AG04449 (cell line): Measurements from ENCODE around the gene ACOT7.

Experiments
- CTCF ChIA-PET: fragments of 350-600 bp; formaldehyde crosslinking; extraction: SDS; loops from one replicate; lab custom pipeline; 2021; ENCODE audit warnings: antibody characterized with exemption; lab: Yijun Ruan, JAX
- POLR2A ChIA-PET: fragments of 400-600, 350-600 bp; formaldehyde crosslinking; extraction: SDS; loops from one replicate; lab custom pipeline; 2020; ENCODE audit warnings: antibody characterized with exemption, inconsistent platforms; lab: Yijun Ruan, JAX
- DNase-seq: peaks from one replicate; pipeline ENCODE4 v3.0.0-alpha.2; 2010; ENCODE audit warnings: low read depth, low spot score
- H3K4me3 ChIP-seq: 2 replicates; pipeline ENCODE4 v1.5.1; 2011; ENCODE audit warnings: low read depth, mild to moderate bottlenecking, control low read depth, low read length
- TF ChIP-seq, protein P1 (sequence below): IDR thresholded peaks from one replicate; pipeline ENCODE4 v1.5.1; 2011; ENCODE audit warnings: mild to moderate bottlenecking, moderate library complexity, low read length, control low read depth, inconsistent platforms; ENCODE audit not compliant: insufficient read depth; ENCODE audit errors: missing control alignments

Gene ACOT7

GRCh38 chr1:6287431-6287886, 106.1 kb downstream of the ACOT7 start:
- CTCF ChIA-PET = interaction anchor here (1.0 to 1.3 kb wide), 2 partner anchors 11 to 56 kb away, joined by 3 read pairs; no protein-coding TSS in a partner anchor

GRCh38 chr1:6287029-6287428, 106.5 kb downstream of the ACOT7 start:
- ChIA-PET POLR2A (no interaction called here), CTCF (interaction anchor here (1.0 to 1.3 kb wide), 2 partner anchors 10 to 57 kb away, joined by 3 read pairs; no protein-coding TSS in a partner anchor)
- no peak for DNase-seq
- H3K4me3 ChIP-seq = no peak overlapping the region
- TF ChIP-seq, protein P1, sequence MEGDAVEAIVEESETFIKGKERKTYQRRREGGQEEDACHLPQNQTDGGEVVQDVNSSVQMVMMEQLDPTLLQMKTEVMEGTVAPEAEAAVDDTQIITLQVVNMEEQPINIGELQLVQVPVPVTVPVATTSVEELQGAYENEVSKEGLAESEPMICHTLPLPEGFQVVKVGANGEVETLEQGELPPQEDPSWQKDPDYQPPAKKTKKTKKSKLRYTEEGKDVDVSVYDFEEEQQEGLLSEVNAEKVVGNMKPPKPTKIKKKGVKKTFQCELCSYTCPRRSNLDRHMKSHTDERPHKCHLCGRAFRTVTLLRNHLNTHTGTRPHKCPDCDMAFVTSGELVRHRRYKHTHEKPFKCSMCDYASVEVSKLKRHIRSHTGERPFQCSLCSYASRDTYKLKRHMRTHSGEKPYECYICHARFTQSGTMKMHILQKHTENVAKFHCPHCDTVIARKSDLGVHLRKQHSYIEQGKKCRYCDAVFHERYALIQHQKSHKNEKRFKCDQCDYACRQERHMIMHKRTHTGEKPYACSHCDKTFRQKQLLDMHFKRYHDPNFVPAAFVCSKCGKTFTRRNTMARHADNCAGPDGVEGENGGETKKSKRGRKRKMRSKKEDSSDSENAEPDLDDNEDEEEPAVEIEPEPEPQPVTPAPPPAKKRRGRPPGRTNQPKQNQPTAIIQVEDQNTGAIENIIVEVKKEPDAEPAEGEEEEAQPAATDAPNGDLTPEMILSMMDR = no peak

More at GRCh38 chr1:6287431-6287886, 106.1 kb downstream of the ACOT7 start:
- no peak for DNase-seq
- POLR2A ChIA-PET = no interaction called here
- H3K4me3 ChIP-seq = no peak overlapping the region
- TF ChIP-seq, protein P1 = no peak

DNA sequence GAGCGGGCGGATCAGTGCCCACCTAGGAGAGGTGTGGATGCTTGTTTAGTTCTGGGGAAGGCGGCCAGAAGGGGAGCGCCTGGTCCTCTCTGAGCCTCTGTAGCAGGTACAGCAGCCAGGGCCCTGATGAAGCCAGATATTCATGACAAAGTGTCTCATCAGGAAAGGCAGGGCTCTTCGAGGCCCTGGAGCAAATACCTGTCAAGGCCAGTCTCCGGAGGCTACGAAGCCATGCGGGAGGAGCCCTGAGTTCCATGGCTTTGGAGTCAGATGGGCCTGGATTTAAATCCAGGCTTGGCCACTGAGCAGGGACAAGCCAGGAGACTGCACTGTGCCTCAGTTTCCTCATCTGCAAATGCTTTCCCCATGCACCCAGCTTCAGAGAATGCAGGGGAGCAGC, 107.3 kb downstream of the ACOT7 start:
- DNase-seq = no peak
- CTCF ChIA-PET = no interaction called here
- TF ChIP-seq, protein P1 = no peak
- POLR2A ChIA-PET = no interaction called here
- no peak overlapping the region for H3K4me3 ChIP-seq

DNA sequence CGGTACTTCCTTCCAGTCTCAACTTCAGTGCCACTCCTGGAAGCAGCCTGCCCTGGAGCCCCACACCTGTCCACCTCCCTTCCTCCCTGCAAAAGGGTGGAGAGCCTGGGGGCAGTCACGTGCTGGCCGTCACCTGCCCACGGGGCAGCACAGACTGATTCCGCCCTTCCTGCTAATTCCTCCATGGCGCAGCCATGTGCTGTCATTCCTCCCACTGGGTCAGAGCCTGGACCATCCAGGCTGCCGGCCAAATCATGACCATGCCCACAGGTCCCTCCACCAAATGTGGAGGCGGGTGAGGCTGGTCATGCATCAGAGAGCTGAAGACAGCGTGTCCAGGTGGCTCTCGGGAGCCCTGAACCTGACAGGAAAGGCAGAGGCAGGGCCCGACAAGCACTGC, 108.2 kb downstream of the ACOT7 start:
- CTCF ChIA-PET = no interaction called here
- POLR2A ChIA-PET = no interaction called here
- no peak for DNase-seq
- TF ChIP-seq, protein P1 = no peak
- no peak overlapping the region for H3K4me3 ChIP-seq

DNA sequence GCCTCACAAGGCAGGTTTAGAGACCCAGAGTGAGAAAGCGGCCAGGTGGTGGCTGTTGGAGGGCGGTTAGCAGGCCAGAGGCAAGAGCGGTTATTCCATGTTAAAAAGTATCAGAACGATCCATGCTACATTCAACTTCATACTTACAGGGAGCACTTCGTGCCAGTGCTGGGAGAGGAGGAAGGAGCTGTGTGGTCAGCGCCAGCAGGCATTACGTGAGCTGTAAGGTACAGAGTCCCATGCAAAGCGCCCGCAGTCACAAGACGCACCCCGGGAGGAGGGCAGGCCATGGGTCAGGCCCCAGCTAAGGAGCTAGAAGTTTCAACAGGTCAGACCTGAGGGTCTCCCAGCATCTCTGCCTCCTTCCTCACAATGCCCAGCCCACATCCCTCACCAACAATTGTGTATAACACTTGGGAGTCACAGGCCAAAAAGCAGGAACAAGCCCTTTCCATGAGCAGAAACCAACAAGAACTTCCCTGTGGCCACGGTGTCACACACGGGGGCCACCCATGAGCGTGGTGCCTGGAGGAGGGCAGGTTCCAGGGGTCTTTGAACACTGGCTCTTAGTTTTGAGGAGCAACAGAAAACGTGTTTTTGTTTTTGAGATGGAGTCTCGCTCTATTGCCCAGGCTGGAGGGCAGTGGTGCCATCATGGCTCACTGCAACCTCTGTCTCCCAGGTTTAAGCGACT, 110.8 kb downstream of the ACOT7 start:
- CTCF ChIA-PET = interaction anchor here (1.6 to 9.9 kb wide), 2 partner anchors 29 to 35 kb away, joined by 4 to 54 read pairs; no protein-coding TSS in a partner anchor
- TF ChIP-seq, protein P1 = no peak
- POLR2A ChIA-PET = no interaction called here
- no peak for DNase-seq
- no peak overlapping the region for H3K4me3 ChIP-seq
